ENCODE data around the gene PCGF5. TPM values are rescaled to one million over a fixed set of nuclear protein-coding genes. Genes with fewer than 3 reads are reported as not detected.
"Not testable (repeated sequence)": the region's sequence is repeated elsewhere in the genome, so short reads cannot be mapped to it uniquely, and the experiment has no call there.

Gene PCGF5
- total RNA-seq, 1 donor from 2014 or later: 47.6 TPM

- DNase-seq (no peak), ATAC-seq (no peak)
- Histone ChIP-seq H3K27me3 (ENCODE audit: low read depth) (no peaks in the 10 kb centered on the region), H3K27ac (no peak overlapping the region), H3K9me3 (no peaks in the 10 kb centered on the region), H3K4me3 (no peak overlapping the region), H3K36me3 (no peaks in the 10 kb centered on the region), H3K4me1 (no peaks in the 10 kb centered on the region)
- TF ChIP-seq, protein P1, sequence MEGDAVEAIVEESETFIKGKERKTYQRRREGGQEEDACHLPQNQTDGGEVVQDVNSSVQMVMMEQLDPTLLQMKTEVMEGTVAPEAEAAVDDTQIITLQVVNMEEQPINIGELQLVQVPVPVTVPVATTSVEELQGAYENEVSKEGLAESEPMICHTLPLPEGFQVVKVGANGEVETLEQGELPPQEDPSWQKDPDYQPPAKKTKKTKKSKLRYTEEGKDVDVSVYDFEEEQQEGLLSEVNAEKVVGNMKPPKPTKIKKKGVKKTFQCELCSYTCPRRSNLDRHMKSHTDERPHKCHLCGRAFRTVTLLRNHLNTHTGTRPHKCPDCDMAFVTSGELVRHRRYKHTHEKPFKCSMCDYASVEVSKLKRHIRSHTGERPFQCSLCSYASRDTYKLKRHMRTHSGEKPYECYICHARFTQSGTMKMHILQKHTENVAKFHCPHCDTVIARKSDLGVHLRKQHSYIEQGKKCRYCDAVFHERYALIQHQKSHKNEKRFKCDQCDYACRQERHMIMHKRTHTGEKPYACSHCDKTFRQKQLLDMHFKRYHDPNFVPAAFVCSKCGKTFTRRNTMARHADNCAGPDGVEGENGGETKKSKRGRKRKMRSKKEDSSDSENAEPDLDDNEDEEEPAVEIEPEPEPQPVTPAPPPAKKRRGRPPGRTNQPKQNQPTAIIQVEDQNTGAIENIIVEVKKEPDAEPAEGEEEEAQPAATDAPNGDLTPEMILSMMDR (IDR thresholded peaks at IDR 0.05): no peak
- intact Hi-C loops (cut with DNase I): no loop called here
Measured at GRCh38 chr10:91317541-91317940, 97.1 kb downstream of the PCGF5 start.

DNA sequence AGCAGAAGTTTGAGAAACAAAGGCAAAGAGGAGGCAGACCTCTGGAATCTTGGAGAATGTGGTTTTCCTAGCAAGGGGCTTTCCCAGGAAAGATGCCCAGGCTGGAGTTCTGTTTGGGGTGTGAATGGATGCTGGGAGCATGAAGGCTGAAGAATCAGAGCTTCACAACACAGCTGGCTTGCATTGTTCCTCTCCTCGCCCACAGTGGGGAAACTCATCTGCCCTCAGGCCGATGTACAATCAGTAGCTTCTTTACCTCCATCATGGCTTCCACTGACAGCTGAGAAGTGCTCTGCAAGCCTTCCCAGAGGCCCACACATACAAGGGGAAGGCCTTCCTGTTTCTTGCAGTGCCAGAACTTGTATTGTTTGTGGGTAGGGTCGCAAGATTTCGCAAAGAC, 98.9 kb downstream of the PCGF5 start:
- H3K36me3 ChIP-seq: no peaks in the 10 kb centered on the region
- intact Hi-C loops (cut with DNase I): no loop called here
- no peak for ATAC-seq
- no peaks in the 10 kb centered on the region for H3K4me1 ChIP-seq
- no peaks in the 10 kb centered on the region for H3K27me3 ChIP-seq (ENCODE audit: low read depth)
- no peaks in the 10 kb centered on the region for H3K9me3 ChIP-seq
- no peak overlapping the region for H3K27ac ChIP-seq
- TF ChIP-seq, protein P1 (IDR thresholded peaks at IDR 0.05): no peak
- H3K4me3 ChIP-seq: no peak overlapping the region
- no peak for DNase-seq

DNA sequence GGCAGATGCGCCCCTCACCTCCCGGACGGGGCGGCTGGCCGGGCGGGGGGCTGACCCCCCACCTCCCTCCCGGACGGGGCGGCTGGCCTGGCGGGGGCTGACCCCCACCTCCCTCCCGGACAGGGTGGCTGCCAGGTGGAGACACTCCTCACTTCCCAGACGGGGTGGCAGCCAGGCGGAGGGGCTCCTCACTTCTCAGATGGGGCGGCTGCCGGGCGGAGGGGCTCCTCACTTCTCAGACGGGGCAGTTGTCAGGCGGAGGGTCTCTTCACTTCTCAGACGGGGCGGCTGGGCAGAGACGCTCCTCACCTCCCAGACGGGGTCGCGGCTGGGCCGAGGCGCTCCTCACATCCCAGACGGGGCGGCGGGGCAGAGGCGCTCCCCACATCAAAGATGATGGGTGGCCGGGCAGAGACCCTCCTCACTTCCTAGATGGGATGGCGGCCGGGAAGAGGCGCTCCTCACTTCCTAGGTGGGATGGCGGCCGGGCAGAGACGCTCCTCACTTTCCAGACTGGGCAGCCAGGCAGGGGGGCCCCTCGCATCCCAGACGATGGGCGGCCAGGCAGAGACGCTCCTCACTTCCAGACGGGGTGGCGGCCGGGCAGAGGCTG, 102.9 kb downstream of the PCGF5 start:
- DNase-seq; H3K27ac ChIP-seq; H3K36me3 ChIP-seq; ATAC-seq; H3K9me3 ChIP-seq; intact Hi-C loops (cut with DNase I); H3K4me3 ChIP-seq; H3K27me3 ChIP-seq (ENCODE audit: low read depth); H3K4me1 ChIP-seq: not testable (repeated sequence)

DNA sequence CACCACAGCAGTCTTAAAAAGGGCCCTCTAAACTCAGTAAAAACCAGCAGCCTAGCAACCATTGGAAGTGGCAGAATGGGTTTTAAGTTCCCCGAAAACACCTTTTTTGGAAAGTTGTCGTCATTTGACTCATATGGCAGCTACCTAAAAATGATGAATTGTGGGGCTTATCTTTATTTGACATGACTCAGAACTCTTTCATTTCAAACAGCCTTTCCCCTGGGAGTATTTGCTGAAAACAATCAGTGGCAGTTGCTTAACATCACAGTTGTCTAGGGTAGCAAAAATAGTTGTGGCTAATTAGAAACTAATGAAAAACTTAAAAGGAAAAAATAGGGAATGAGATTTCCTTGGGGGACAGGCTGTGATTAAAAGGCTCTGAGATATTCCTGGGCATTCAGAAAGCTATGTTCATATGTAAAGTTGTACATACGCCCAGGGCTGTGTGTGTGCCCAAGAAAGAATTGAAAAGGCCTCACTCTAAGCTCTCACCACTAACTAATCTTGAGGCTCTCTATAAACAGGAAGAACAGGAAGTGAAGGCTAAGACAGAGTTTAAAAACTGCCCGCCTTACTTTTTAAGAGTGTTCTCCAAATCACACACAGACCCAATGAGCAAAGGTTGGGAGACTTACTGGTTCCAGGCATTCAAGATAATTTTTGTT, 108.0 kb downstream of the PCGF5 start:
- ATAC-seq: no peak
- Histone ChIP-seq H3K27ac (no peak overlapping the region), H3K36me3 (no peaks in the 10 kb centered on the region), H3K27me3 (ENCODE audit: low read depth) (no peaks in the 10 kb centered on the region), H3K4me3 (no peak overlapping the region), H3K4me1 (no peaks in the 10 kb centered on the region), H3K9me3 (no peaks in the 10 kb centered on the region)
- DNase-seq: no peak
- TF ChIP-seq, protein P1 (IDR thresholded peaks at IDR 0.05): no peak
- intact Hi-C loops (cut with DNase I): no loop called here

Other genes with a start within 250 kb of the PCGF5 start
- 8.4 TPM for gene HECTD2, start 189.7 kb downstream of the PCGF5 start, total RNA-seq